Activated CD8-positive, alpha-beta memory T cell treated with anti-CD3 and anti-CD28 coated beads, Interleukin-2, amount 10 ng/mL, durations not matched to agents 7 days and 5 days (primary cell): ENCODE results near the gene ZNF490. TPM values are rescaled to one million over a fixed set of nuclear protein-coding genes. Genes with fewer than 3 reads are reported as not detected.
A peak's percentile ranks its signal among the peaks of the same experiment; 100 is the strongest.
"Not testable (repeated sequence)": the region's sequence is repeated elsewhere in the genome, so short reads cannot be mapped to it uniquely, and the experiment has no call there.

Experiments
- ATAC-seq: fragments of 150-1000 bp; cut with Tn5 transposase; one replicate; pipeline ENCODE4 v1.10.0; 2021; ENCODE audit warnings: moderate library complexity
- CTCF ChIA-PET: fragments of 350-600 bp; sonication (Branson Sonifier 250); formaldehyde crosslinking; loops from one replicate; lab custom pipeline; 2021; ENCODE audit warnings: antibody characterized with exemption; lab: Charles Lee
- DNase-seq: peaks from one replicate; pipeline ENCODE4 v3.0.0-alpha.2; 2020
- H3K27ac Mint-ChIP-seq: one replicate; pipeline ENCODE4 v1.8.0; 2021; ENCODE audit warnings: mild to moderate bottlenecking, mixed read lengths
- H3K27me3 Mint-ChIP-seq: one replicate; pipeline ENCODE4 v1.8.0; 2021; ENCODE audit warnings: mixed read lengths
- H3K36me3 Mint-ChIP-seq: one replicate; pipeline ENCODE4 v1.8.0; 2021; ENCODE audit warnings: mild to moderate bottlenecking, mixed read lengths
- H3K4me1 Mint-ChIP-seq: one replicate; pipeline ENCODE4 v1.8.0; 2021; ENCODE audit warnings: mixed read lengths
- H3K4me3 Mint-ChIP-seq: one replicate; pipeline ENCODE4 v1.8.0; 2021; ENCODE audit warnings: mild to moderate bottlenecking, moderate library complexity, mixed read lengths
- H3K9me3 Mint-ChIP-seq: one replicate; pipeline ENCODE4 v1.8.0; 2022; ENCODE audit warnings: low read depth, mixed read lengths
- total RNA-seq, 2 experiments: library from RNA; stranded (reverse); gene quantifications; one replicate each; pipeline ENCODE4 v1.2.3, GENCODE V29; 2021

ZNF490 gene
- 10 to 100 TPM; 14.0 to 14.7 TPM for total RNA-seq

DNA sequence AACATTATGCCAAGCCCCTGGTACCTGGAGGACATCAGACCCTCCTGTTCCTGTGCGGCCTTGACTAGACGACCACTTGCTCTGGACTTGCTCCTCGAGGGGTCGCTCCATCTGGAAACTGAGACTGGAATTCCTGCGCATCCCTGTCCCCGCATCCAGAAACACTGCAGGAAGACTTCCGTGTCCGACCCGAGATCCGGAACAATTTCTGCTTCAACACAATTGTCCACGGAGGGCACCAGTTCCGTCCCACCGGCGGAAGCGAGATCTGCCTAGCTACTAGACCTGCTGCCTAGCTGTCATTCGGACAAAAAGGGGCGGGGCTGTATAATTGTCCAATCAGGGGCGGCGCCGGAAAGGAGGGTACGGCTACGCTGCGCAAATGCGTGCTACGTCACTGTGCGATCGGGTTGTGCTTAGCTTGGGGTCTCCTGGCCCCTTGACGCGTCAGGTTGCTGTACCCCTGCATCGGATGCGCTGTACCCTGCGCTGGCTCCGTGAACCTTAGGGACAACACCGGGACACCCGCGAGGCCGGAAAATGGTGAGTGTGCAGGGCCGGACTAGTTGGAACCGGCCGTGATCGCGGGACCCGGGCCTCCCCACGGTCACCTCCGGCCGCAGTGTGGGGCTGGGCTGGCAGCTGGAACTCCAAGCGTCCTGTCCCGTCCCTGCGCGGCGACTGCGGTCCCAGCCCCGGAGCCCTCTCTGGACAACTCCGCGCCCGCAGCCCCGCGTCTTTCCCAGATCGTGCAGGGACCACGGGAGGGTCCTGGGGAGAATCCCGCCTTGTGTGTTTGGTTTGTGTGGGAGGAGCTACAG is at the start of gene ZNF490, which contains the start of gene ZNF791:
TSS of gene ZNF490 (minus strand) at position 274 of the 821 bp plus-strand sequence. CDS start at position 141, 133 bp downstream.
TSS of gene ZNF791 (plus strand) at position 381 of the 821 bp plus-strand sequence. CDS start at position 541, 160 bp downstream.
- H3K9me3 Mint-ChIP-seq = no peaks in the 10 kb centered on the region
- peak within 1 kb of the TSS; percentile 94 for H3K4me3 Mint-ChIP-seq
- peaks cover 37% of the 10 kb centered on the region for H3K36me3 Mint-ChIP-seq
- CTCF ChIA-PET = interaction anchor here (0.7 to 1.6 kb wide), 7 partner anchors 13 to 193 kb away, joined by 3 to 10 read pairs (median 3); a partner anchor contains a TSS
- H3K4me1 Mint-ChIP-seq = peaks cover 41% of the 10 kb centered on the region
- DNase-seq = peak; percentile 99
- H3K27me3 Mint-ChIP-seq = no peaks in the 10 kb centered on the region
- H3K27ac Mint-ChIP-seq = peak within 1 kb of the TSS; percentile 100
- ATAC-seq = peak; percentile 90

- CTCF ChIA-PET = interaction anchor here (0.6 to 1.2 kb wide), 2 partner anchors 18 to 325 kb away, joined by 3 read pairs; no protein-coding TSS in a partner anchor
- Mint-ChIP-seq H3K9me3 (no peaks in the 10 kb centered on the region), H3K4me1 (no peaks in the 10 kb centered on the region), H3K36me3 (peaks cover 46% of the 10 kb centered on the region), H3K27ac (no peak overlapping the region), H3K4me3 (no peak overlapping the region), H3K27me3 (no peaks in the 10 kb centered on the region)
- DNase-seq = no peak
- ATAC-seq = no peak
Observed at GRCh38 chr19:12657966-12658365, 47.4 kb upstream of the ZNF490 start.

DNA sequence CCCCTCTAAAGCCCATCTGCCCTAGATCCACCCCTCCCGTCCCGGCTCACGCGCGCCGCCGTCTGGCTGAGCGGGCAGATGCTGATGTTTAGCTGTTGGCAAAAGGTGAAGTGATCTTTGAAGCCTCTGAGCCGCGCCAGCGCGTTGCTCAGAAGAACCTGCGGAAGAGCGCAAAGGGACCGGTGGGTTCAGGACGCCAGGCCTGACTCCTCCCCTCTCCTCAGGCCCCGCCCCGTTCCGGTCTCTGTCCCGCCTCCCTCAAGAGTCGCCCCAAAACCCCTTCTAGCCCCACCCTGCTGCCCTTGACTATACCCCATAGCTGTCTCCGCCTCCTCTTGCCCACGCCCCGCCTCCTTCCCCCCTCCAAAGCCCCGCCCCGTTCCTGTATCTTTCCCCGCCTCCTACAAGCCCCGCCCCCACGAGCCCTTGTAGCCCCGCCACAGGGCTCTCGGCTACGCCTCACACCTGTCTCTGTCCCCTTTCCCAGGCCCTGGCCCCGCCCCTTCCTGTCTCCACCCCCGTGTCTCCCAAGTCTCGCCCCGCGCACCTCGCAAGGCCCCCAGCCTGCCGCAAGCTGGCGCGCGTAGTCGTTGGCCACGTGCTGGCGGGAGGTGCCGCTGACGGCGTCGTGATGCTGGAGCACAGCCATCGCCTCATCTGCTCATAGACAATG is 46.4 kb upstream of the ZNF490 start:
- DNase-seq (no peak), ATAC-seq (peak; percentile 57)
- Mint-ChIP-seq H3K27me3 (no peaks in the 10 kb centered on the region), H3K4me1 (no peaks in the 10 kb centered on the region), H3K4me3 (no peak overlapping the region), H3K9me3 (no peaks in the 10 kb centered on the region), H3K27ac (no peak overlapping the region), H3K36me3 (peaks cover 45% of the 10 kb centered on the region)
- CTCF ChIA-PET = interaction anchor here (0.6 to 1.2 kb wide), 2 partner anchors 17 to 325 kb away, joined by 3 read pairs; no protein-coding TSS in a partner anchor

DNA sequence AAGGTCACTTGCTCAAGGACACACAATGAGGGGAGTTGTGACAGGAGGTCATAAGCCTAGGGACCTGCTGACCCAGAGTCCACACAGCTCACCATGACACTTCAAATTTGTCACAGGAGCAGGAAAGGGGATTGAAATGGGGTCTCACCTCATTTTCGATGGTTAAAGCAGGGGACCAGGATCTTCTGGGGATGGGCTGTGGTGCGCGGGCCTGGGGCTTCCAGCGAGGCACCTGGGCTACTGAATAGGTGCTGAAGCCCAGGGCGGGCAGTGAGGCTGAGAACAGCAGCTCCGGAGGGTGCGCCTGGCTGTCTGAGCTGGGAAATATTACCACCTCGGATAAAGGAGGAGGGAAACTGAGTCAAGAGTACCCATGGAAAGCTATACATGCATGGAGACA is 44.9 kb upstream of the ZNF490 start:
- Mint-ChIP-seq H3K9me3 (no peaks in the 10 kb centered on the region), H3K4me3 (no peak overlapping the region), H3K27ac (no peak overlapping the region), H3K36me3 (peaks cover 44% of the 10 kb centered on the region), H3K27me3 (no peaks in the 10 kb centered on the region), H3K4me1 (no peaks in the 10 kb centered on the region)
- ATAC-seq (no peak), DNase-seq (no peak)
- CTCF ChIA-PET = interaction anchor here (0.8 to 1.3 kb wide), 3 partner anchors 19 to 91 kb away, joined by 3 read pairs; no protein-coding TSS in a partner anchor

GRCh38 chr19:12652219-12652618 is 41.6 kb upstream of the ZNF490 start:
- H3K36me3 Mint-ChIP-seq = peaks cover 47% of the 10 kb centered on the region

GRCh38 chr19:12649941-12650340 is 39.3 kb upstream of the ZNF490 start:
- no peak overlapping the region for H3K27ac Mint-ChIP-seq
- H3K4me1 Mint-ChIP-seq = peaks cover 2% of the 10 kb centered on the region
- CTCF ChIA-PET = interaction anchor here (1.5 kb wide), 1 partner anchor 10 kb away, joined by 6 read pairs; no protein-coding TSS in a partner anchor
- ATAC-seq = no peak
- no peaks in the 10 kb centered on the region for H3K27me3 Mint-ChIP-seq
- peaks cover 27% of the 10 kb centered on the region for H3K36me3 Mint-ChIP-seq
- no peaks in the 10 kb centered on the region for H3K9me3 Mint-ChIP-seq
- DNase-seq = no peak
- H3K4me3 Mint-ChIP-seq = no peak overlapping the region

More at GRCh38 chr19:12652219-12652618, 41.6 kb upstream of the ZNF490 start:
- CTCF ChIA-PET = interaction anchor here (1.9 kb wide), 1 partner anchor 12 kb away, joined by 8 read pairs; no protein-coding TSS in a partner anchor
- Mint-ChIP-seq H3K27me3 (no peaks in the 10 kb centered on the region), H3K4me1 (peaks cover 2% of the 10 kb centered on the region), H3K27ac (no peak overlapping the region), H3K4me3 (no peak overlapping the region), H3K9me3 (no peaks in the 10 kb centered on the region)
- ATAC-seq (no peak), DNase-seq (no peak)

DNA sequence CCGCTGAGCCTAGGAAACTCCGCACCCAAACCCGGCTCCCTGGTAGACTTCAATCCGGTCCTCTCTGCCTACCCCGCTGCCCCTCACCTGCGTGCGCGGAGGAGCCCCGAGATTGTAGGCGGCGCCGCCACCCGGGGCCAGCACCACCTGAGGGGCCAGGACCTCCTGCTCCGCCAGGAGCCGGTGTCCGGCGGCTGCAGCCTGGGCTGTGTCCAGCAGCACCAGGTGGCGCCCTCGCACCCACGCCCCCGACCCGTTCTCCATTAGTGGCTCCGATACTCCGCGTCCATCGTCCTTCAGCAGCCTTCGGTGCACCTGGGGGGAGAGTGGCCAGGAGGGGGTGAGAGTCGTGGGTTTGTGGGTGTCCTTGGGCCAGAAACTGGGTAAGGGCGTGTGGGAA is 37.5 kb upstream of the ZNF490 start:
- Mint-ChIP-seq H3K9me3 (no peaks in the 10 kb centered on the region), H3K27me3 (no peaks in the 10 kb centered on the region), H3K4me3 (no peak overlapping the region), H3K4me1 (peaks cover 2% of the 10 kb centered on the region), H3K36me3 (peaks cover 28% of the 10 kb centered on the region), H3K27ac (no peak overlapping the region)
- DNase-seq = no peak
- ATAC-seq = no peak
- CTCF ChIA-PET = interaction anchor here (0.8 kb wide), 1 partner anchor 13 kb away, joined by 3 read pairs; no protein-coding TSS in a partner anchor

- Mint-ChIP-seq H3K9me3 (no peaks in the 10 kb centered on the region), H3K27me3 (no peaks in the 10 kb centered on the region), H3K36me3 (peaks cover 28% of the 10 kb centered on the region), H3K4me1 (peaks cover 2% of the 10 kb centered on the region), H3K4me3 (no peak overlapping the region), H3K27ac (no peak overlapping the region)
- ATAC-seq = peak; percentile 71
- CTCF ChIA-PET = interaction anchor here (0.8 kb wide), 1 partner anchor 12 kb away, joined by 3 read pairs; no protein-coding TSS in a partner anchor
- no peak for DNase-seq
Observed at GRCh38 chr19:12647490-12648071, 37.0 kb upstream of the ZNF490 start.

- Mint-ChIP-seq H3K4me1 (peaks cover 2% of the 10 kb centered on the region), H3K36me3 (peaks cover 28% of the 10 kb centered on the region), H3K27ac (no peak overlapping the region), H3K27me3 (no peaks in the 10 kb centered on the region), H3K9me3 (no peaks in the 10 kb centered on the region), H3K4me3 (no peak overlapping the region)
- DNase-seq = no peak
- CTCF ChIA-PET = no interaction called here
- no peak for ATAC-seq
Observed at GRCh38 chr19:12647047-12647446, 36.4 kb upstream of the ZNF490 start.

GRCh38 chr19:12646551-12646950 is 35.9 kb upstream of the ZNF490 start:
- DNase-seq (no peak), ATAC-seq (no peak)
- H3K27ac Mint-ChIP-seq = peak overlapping the region; percentile 3

GRCh38 chr19:12643716-12644115 is 33.1 kb upstream of the ZNF490 start:
- H3K27ac Mint-ChIP-seq, H3K27me3 Mint-ChIP-seq, DNase-seq, CTCF ChIA-PET, H3K4me3 Mint-ChIP-seq, ATAC-seq, H3K9me3 Mint-ChIP-seq, H3K36me3 Mint-ChIP-seq: not testable (repeated sequence)
- peaks cover 11% of the 10 kb centered on the region for H3K4me1 Mint-ChIP-seq

More at GRCh38 chr19:12646551-12646950, 35.9 kb upstream of the ZNF490 start:
- H3K4me1 Mint-ChIP-seq = peaks cover 2% of the 10 kb centered on the region
- CTCF ChIA-PET = no interaction called here
- no peak overlapping the region for H3K4me3 Mint-ChIP-seq
- H3K27me3 Mint-ChIP-seq = no peaks in the 10 kb centered on the region
- H3K36me3 Mint-ChIP-seq = peaks cover 23% of the 10 kb centered on the region
- H3K9me3 Mint-ChIP-seq = no peaks in the 10 kb centered on the region

- H3K4me3 Mint-ChIP-seq = no peak overlapping the region
- H3K4me1 Mint-ChIP-seq = peaks cover 11% of the 10 kb centered on the region
- H3K9me3 Mint-ChIP-seq = no peaks in the 10 kb centered on the region
- no peak for ATAC-seq
- DNase-seq = no peak
- no peaks in the 10 kb centered on the region for H3K27me3 Mint-ChIP-seq
- CTCF ChIA-PET = no interaction called here
- no peak overlapping the region for H3K27ac Mint-ChIP-seq
- peaks cover 3% of the 10 kb centered on the region for H3K36me3 Mint-ChIP-seq
Observed at GRCh38 chr19:12642506-12642905, 31.9 kb upstream of the ZNF490 start.

DNA sequence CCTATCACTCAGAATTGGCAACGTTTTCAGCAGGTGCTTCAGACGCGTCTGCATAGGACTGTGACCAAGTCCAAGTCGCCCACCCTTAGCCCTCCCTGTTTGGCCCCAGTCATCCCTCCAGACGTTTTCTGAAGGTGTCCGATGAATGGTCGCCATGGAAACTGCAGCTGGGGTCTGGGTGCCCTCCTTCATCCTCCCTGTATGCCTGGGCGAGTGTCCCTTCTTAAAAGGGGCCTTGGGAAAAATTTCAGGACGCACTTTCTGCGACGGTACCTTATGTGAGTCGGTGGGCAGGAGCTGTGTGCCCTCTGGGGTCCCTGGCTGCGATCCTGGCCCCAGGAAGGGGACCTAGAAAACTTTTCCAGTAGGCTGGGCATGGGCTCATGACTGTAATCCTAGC is 30.8 kb upstream of the ZNF490 start:
- H3K27me3 Mint-ChIP-seq = no peaks in the 10 kb centered on the region
- H3K4me1 Mint-ChIP-seq = peaks cover 9% of the 10 kb centered on the region
- H3K4me3 Mint-ChIP-seq = no peak overlapping the region
- no peak overlapping the region for H3K27ac Mint-ChIP-seq
- DNase-seq (no peak), ATAC-seq (no peak)
- CTCF ChIA-PET = no interaction called here
- peaks cover 7% of the 10 kb centered on the region for H3K36me3 Mint-ChIP-seq
- no peaks in the 10 kb centered on the region for H3K9me3 Mint-ChIP-seq
